Neural progenitor cell (in vitro differentiated cells): ENCODE results near the gene TELO2. TPM values are rescaled to one million over a fixed set of nuclear protein-coding genes. Genes with fewer than 3 reads are reported as not detected.

ENCODE experiments used
- DNase-seq: peaks from one replicate; pipeline ENCODE4 v3.0.0-alpha.2; 2016; ENCODE audit warnings: low spot score
- H2AFZ ChIP-seq: fragments of 200-600 bp; sonication (generic); replicated peaks from 2 replicates; pipeline ENCODE4 v1.6.1; 2016; ENCODE audit warnings: antibody characterized with exemption
- H3F3A ChIP-seq: fragments of 200-600 bp; sonication (generic); 2 replicates; pipeline ENCODE4 v1.6.1; 2016; ENCODE audit warnings: antibody characterized with exemption, low read depth
- H3K27ac ChIP-seq: fragments of 200-600 bp; sonication (generic); 2 replicates; pipeline ENCODE4 v1.5.1; 2016; ENCODE audit warnings: mild to moderate bottlenecking
- H3K27me3 ChIP-seq: fragments of 200-600 bp; sonication (generic); 2 replicates; pipeline ENCODE4 v1.6.1; 2016; ENCODE audit warnings: mild to moderate bottlenecking, moderate library complexity
- H3K36me3 ChIP-seq: fragments of 200-600 bp; sonication (generic); 2 replicates; pipeline ENCODE4 v1.5.1; 2016
- H3K4me1 ChIP-seq: fragments of 200-600 bp; sonication (generic); 2 replicates; pipeline ENCODE4 v1.6.1; 2016; ENCODE audit warnings: mixed run types
- H3K4me2 ChIP-seq: fragments of 200-600 bp; sonication (generic); 2 replicates; pipeline ENCODE4 v1.6.1; 2016
- H3K4me3 ChIP-seq: fragments of 200-600 bp; sonication (generic); 2 replicates; pipeline ENCODE4 v1.5.1; 2016
- H3K79me2 ChIP-seq: fragments of 200-600 bp; sonication (generic); 2 replicates; pipeline ENCODE4 v1.6.1; 2016; ENCODE audit warnings: low read depth
- H3K9ac ChIP-seq: fragments of 200-600 bp; sonication (generic); 2 replicates; pipeline ENCODE4 v1.6.1; 2016
- H3K9me3 ChIP-seq: fragments of 200-600 bp; sonication (generic); 2 replicates; pipeline ENCODE4 v1.5.1; 2016; ENCODE audit warnings: low read depth
- H4K20me1 ChIP-seq: fragments of 200-600 bp; sonication (generic); 2 replicates; pipeline ENCODE4 v1.6.1; 2016; ENCODE audit warnings: low read depth
- H3K27ac Mint-ChIP-seq: 3 replicates; pipeline ENCODE4 v1.8.0; 2021; ENCODE audit warnings: mixed read lengths
- H3K27me3 Mint-ChIP-seq: 2 replicates; pipeline ENCODE4 v1.8.0; 2022; ENCODE audit warnings: low read depth, mild to moderate bottlenecking, inconsistent platforms, moderate library complexity, mixed read lengths; ENCODE audit not compliant: insufficient read depth
- H3K36me3 Mint-ChIP-seq: 3 replicates; pipeline ENCODE4 v1.8.0; 2021; ENCODE audit warnings: mixed read lengths
- H3K4me1 Mint-ChIP-seq: 3 replicates; pipeline ENCODE4 v1.8.0; 2021; ENCODE audit warnings: mixed read lengths
- H3K4me3 Mint-ChIP-seq: 3 replicates; pipeline ENCODE4 v1.8.0; 2021; ENCODE audit warnings: mild to moderate bottlenecking, moderate library complexity, mixed read lengths
- H3K9me3 Mint-ChIP-seq: 3 replicates; pipeline ENCODE4 v1.8.0; 2020; ENCODE audit warnings: mixed read lengths
- EZH2 ChIP-seq: fragments of 200-600 bp; sonication (generic); IDR thresholded peaks from 2 replicates; pipeline ENCODE4 v1.6.1; 2017; ENCODE audit warnings: antibody characterized with exemption, mild to moderate bottlenecking, moderate library complexity
- EZH2phosphoT487 ChIP-seq: fragments of 200-600 bp; sonication (generic); IDR thresholded peaks from 2 replicates; pipeline ENCODE4 v1.6.1; 2017; ENCODE audit warnings: antibody characterized with exemption
- total RNA-seq: library from RNA; depleted of rRNA; stranded (reverse); fragments of >200 nt; gene quantifications from 2 replicates; pipeline ENCODE4 v1.2.3, GENCODE V29; 2015; ENCODE audit warnings: low replicate concordance
- TF ChIP-seq, protein P1 (sequence below): fragments of 200-600 bp; sonication (generic); IDR thresholded peaks from 2 replicates; pipeline ENCODE4 v1.5.1; 2017; ENCODE audit warnings: antibody characterized with exemption, mild to moderate bottlenecking

TELO2 gene
- total RNA-seq, 1 donor from 2014 or later, result 18.3 TPM

DNA sequence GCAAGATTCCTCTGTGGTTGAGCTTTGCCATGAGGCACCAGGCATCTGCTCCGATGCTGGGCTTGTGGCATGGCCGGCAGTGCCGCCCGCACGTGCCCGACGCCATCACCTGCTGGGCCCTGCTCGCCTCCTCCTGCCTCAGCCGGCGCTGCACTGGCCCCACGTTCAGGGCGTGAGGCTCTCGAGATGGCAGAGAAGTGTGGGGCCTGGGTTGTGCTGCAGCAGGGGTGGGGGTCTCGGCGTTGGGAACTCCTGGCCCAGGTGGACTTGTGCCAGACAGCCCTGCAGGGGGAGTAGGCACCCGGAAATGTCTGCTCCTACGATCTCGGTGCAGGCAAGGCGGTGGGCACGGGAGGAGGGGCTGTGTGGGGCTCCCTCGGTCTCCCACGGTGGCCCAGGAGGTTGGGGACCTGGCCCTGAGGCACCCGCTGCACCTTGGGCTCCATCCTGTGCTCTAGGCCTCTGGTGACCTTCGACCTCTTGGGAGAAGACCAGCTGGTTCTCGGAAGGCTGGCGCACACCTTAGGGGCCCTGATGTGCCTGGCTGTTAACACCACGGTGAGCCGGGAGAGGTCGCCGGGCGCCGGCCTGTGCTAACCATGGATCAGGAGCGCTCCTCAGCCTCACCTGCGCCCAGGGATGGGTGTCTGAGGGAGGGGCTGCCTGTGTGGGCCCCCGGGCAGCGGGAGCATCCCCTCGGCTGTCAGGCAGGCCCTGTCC, 13.5 kb downstream of the TELO2 start:
- Mint-ChIP-seq H3K9me3 (no peaks in the 10 kb centered on the region), H3K27me3 (peaks cover 3% of the 10 kb centered on the region), H3K36me3 (peaks cover 10% of the 10 kb centered on the region), H3K4me1 (no peaks in the 10 kb centered on the region), H3K4me3 (no peak overlapping the region), H3K27ac (no peak overlapping the region)
- no peak overlapping the region for H3K4me3 ChIP-seq
- no peak overlapping the region for H3K4me2 ChIP-seq
- no peak overlapping the region for H3K9ac ChIP-seq
- no peak for DNase-seq
- H3K36me3 ChIP-seq, result no peaks in the 10 kb centered on the region
- H2AFZ ChIP-seq, result no peak overlapping the region
- no peak overlapping the region for H3K27ac ChIP-seq
- TF ChIP-seq EZH2phosphoT487 (no peak), EZH2 (no peak)
- TF ChIP-seq, protein P1, sequence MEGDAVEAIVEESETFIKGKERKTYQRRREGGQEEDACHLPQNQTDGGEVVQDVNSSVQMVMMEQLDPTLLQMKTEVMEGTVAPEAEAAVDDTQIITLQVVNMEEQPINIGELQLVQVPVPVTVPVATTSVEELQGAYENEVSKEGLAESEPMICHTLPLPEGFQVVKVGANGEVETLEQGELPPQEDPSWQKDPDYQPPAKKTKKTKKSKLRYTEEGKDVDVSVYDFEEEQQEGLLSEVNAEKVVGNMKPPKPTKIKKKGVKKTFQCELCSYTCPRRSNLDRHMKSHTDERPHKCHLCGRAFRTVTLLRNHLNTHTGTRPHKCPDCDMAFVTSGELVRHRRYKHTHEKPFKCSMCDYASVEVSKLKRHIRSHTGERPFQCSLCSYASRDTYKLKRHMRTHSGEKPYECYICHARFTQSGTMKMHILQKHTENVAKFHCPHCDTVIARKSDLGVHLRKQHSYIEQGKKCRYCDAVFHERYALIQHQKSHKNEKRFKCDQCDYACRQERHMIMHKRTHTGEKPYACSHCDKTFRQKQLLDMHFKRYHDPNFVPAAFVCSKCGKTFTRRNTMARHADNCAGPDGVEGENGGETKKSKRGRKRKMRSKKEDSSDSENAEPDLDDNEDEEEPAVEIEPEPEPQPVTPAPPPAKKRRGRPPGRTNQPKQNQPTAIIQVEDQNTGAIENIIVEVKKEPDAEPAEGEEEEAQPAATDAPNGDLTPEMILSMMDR, result no peak
- no peaks in the 10 kb centered on the region for H4K20me1 ChIP-seq
- no peaks in the 10 kb centered on the region for H3F3A ChIP-seq
- no peaks in the 10 kb centered on the region for H3K27me3 ChIP-seq
- no peaks in the 10 kb centered on the region for H3K79me2 ChIP-seq
- H3K4me1 ChIP-seq, result no peaks in the 10 kb centered on the region
- H3K9me3 ChIP-seq, result no peaks in the 10 kb centered on the region

- Histone ChIP-seq H3K4me1 (no peaks in the 10 kb centered on the region), H3K4me2 (no peak overlapping the region), H3K27me3 (no peaks in the 10 kb centered on the region), H4K20me1 (no peaks in the 10 kb centered on the region), H3K36me3 (no peaks in the 10 kb centered on the region), H3K9me3 (no peaks in the 10 kb centered on the region), H3K79me2 (no peaks in the 10 kb centered on the region), H3K27ac (no peak overlapping the region), H2AFZ (no peak overlapping the region), H3K4me3 (no peak overlapping the region), H3F3A (peaks cover 5% of the 10 kb centered on the region), H3K9ac (no peak overlapping the region)
- Mint-ChIP-seq H3K4me3 (no peak overlapping the region), H3K36me3 (peaks cover 9% of the 10 kb centered on the region), H3K9me3 (peaks cover 2% of the 10 kb centered on the region), H3K4me1 (no peaks in the 10 kb centered on the region), H3K27me3 (peaks cover 3% of the 10 kb centered on the region), H3K27ac (no peak overlapping the region)
- TF ChIP-seq EZH2phosphoT487 (no peak), EZH2 (no peak)
- TF ChIP-seq, protein P1, result no peak
- DNase-seq, result no peak
Observed at GRCh38 chr16:1508494-1509187, 15.5 kb downstream of the TELO2 start.

DNA sequence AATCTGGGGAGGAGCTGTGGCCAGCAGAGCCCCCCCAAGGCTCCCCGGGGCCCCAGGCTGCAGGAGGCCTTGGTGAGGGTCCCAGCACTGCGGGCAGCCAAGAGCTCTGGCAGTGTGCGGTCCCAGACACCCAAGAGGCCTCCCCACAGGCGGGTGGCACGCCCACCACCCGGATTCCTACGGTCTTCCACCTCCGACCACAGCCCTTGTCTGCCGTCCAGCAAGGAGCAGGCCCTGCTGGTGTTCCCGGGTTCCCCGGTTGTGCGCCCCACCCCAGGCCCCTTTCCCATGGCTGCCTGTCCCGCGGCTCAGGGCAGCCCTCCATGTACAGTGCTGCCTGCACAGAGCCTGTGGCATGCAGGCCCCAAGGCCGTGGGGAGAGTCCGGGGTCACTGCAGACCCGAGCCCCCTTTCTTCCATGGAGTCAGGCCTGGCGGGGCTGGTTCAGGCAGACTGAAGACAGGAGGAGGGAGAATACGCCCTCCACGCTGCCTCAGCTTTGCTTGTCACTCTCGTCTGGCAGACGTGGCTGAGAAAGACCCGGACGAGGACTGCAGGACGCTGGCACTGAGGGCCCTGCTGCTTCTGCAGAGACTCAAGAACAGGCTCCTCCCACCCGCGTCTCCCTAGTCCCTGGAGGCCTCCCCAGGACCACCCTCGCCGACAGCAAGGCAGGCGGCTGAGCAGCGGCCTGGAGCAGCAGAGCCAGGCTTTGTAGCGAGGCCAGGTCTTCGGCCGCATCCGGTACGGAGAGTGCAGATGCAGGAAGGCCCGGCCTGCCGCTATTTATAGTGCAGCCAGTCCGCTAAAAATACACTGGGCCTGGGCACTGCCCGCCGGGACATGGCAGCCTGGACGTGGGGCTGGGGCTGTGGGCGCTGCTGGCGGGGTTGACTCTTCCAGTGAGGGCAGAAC, 16.4 kb downstream of the TELO2 start:
- H3K27ac Mint-ChIP-seq, result no peak overlapping the region
- Histone ChIP-seq H3K36me3 (no peaks in the 10 kb centered on the region), H3K27ac (no peak overlapping the region)

More for the DNA sequence above, 16.4 kb downstream of the TELO2 start:
- Histone ChIP-seq H3F3A (peaks cover 5% of the 10 kb centered on the region), H3K9ac (no peak overlapping the region), H2AFZ (no peak overlapping the region), H3K79me2 (no peaks in the 10 kb centered on the region), H3K27me3 (no peaks in the 10 kb centered on the region), H3K4me1 (no peaks in the 10 kb centered on the region), H4K20me1 (no peaks in the 10 kb centered on the region), H3K4me3 (no peak overlapping the region), H3K4me2 (no peak overlapping the region), H3K9me3 (no peaks in the 10 kb centered on the region)
- no peaks in the 10 kb centered on the region for H3K4me1 Mint-ChIP-seq
- H3K9me3 Mint-ChIP-seq, result peaks cover 4% of the 10 kb centered on the region
- H3K4me3 Mint-ChIP-seq, result no peak overlapping the region
- H3K27me3 Mint-ChIP-seq, result peaks cover 3% of the 10 kb centered on the region
- DNase-seq, result no peak
- H3K36me3 Mint-ChIP-seq, result peaks cover 12% of the 10 kb centered on the region
- TF ChIP-seq EZH2 (no peak), EZH2phosphoT487 (no peak)
- TF ChIP-seq, protein P1, result no peak
